ENCODE data around the gene RAN.
"Not testable (repeated sequence)": the region's sequence is repeated elsewhere in the genome, so short reads cannot be mapped to it uniquely, and the experiment has no call there.

The RAN gene

GRCh38 chr12:130878193-130879185 lies 6.6 kb downstream of the RAN start:
- DNase-seq, result no peak

GRCh38 chr12:130879212-130879686 lies 7.4 kb downstream of the RAN start:
- DNase-seq, result no peak

DNA sequence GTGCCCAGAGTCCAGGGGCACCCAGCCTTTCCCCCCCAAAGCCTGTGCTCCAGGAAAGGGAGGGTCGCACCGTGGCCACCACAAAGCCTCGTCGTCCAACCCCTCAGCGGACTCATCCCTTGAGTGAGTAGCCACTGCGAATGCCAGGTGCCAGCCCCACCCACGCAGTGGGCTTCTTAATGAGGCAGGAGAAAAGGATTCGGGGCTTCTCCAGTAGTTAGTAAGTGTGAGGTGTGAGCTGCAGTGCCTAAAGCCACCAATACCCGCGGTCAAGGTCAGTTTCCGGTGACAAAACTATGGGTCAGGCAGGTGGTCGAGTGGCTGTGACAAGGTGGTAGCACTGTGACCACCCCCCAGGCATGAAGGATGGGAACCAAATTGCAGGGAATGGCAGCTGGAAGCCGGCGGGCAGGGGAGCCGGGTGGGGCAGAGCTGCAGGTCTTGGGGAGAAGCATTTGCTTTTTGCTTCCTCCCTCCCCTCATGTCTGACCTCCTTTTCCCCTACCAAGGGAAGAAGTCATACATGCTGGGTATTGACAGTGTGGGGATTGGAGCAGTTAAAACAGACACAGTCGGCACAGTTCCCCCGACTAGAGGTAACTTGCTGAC lies 8.0 kb downstream of the RAN start:
- DNase-seq, result no peak

GRCh38 chr12:130880411-130880885 lies 8.6 kb downstream of the RAN start:
- DNase-seq, result no peak

DNA sequence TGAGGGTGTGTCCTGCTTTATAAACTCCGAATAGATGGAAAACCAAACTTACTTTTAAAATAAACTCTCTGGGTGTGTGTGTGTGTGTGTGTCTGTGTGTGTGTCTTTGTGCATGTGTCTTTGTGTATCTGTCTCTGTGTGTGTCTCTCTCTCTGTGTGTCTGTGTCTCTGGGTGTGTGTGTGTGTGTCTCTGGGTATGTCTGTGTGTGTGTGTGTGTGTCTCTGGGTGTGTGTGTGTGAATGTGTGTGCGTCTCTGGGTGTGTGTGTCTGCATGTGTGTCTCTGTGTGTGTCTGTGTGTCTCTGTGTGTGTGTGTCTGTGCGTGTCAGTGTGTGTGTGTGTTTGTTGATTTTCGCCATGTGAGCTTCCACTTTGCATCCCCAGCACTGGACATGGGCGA lies 9.2 kb downstream of the RAN start:
- DNase-seq, result no peak

DNA sequence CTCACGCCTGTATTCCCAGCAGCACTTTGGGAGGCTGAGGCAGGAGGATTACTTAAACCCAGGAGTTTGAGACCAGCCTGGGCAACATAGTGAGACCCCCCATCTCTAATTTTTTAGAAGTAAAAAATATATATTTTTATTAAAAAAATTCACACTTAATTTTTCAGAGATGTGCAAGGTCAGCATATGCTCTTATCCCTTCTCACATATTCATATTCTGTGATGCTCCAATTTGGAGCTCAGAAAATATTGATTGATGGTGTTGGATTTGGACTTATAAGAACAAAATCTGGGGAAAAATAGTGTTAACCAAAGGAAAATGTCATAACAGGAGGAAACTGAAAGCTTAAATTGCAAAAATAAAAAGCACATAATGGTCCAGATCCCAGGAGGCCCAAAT lies 9.7 kb downstream of the RAN start:
- no peak for DNase-seq

DNA sequence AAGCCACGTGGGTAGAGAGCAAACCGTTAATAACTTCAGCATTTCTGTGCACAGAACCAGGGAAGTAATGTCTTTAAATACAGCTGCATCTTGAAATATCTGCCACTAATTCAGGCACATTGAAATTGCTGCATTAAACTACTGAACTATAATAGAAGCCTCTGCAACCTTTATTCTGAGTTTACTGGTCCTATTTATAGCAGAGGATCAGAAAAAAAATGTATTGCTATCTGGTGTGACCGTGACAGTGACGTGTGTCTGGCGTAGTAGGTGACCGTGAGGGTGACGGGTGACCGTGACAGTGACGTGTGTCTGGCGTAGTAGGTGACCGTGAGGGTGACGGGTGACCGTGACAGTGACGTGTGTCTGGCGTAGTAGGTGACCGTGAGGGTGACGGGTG lies 15.3 kb downstream of the RAN start:
- not testable (repeated sequence) for DNase-seq

GRCh38 chr12:130904064-130904463 lies 32.2 kb downstream of the RAN start:
- DNase-seq, result no peak

DNA sequence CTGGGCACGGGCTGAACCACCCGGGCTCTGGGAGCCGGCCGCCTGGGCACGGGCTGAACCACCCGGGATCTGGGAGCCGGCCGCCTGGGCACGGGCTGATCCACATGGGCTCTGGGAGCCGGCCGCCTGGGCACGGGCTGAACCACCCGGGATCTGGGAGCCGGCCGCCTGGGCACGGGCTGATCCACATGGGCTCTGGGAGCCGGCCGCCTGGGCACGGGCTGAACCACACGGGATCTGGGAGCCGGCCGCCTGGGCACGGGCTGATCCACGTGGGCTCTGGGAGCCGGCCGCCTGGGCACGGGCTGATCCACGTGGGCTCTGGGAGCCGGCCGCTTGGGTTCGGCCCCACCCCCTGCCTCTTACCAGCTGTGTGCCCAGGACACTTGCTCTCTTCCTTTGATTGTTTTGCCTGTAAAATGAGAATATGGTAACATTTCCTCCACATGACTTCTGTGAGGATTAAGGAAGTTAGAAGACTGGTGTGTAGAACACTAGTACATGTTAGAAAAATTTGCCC lies 33.1 kb downstream of the RAN start:
- not testable (repeated sequence) for DNase-seq

- DNase-seq, result no peak
These were observed 37.2 kb downstream of the RAN start for GRCh38 chr12:130909111-130909510.

GRCh38 chr12:130911193-130911592 lies 39.3 kb downstream of the RAN start:
- no peak for DNase-seq

GRCh38 chr12:130911933-130912332 lies 40.1 kb downstream of the RAN start:
- no peak for DNase-seq

DNA sequence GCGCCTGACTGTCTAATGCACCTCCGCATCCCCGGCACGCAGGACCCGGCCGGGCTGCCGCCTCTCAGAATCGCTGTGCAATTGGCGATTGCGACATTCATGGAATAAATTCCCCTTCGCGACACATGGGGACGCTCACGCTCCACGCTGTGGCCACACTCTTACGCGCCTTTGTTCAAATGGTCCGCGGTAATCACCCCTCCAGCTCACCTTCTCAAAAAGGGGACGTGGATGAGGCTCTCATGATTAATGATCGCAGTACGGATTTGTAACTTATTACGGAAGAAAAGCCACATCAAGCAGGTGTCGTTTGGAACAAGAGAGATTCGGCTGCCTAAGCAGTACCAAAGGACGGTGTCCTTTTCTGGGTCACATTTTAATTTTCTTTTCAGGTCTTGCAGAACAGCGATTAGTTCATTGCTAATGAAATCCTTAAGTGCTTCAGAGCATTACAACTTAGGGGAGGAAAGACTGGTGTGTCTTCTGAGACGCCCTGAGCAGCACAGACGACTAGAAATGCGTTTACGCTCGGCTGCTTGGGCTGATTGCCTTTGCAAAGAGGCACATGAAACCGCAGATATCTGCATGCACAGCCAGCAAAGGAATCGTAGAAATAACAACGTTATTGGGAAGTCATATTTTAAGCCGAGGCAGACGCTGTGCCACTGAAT lies 44.5 kb downstream of the RAN start:
- DNase-seq, result no peak

- DNase-seq, result no peak
These were observed 45.7 kb downstream of the RAN start for GRCh38 chr12:130917607-130918006.

GRCh38 chr12:130919086-130919485 lies 47.2 kb downstream of the RAN start:
- DNase-seq, result no peak

- no peak for DNase-seq
These were observed 48.3 kb downstream of the RAN start for GRCh38 chr12:130920119-130920703.

- DNase-seq, result no peak
These were observed 49.0 kb downstream of the RAN start for GRCh38 chr12:130920723-130921381.

DNA sequence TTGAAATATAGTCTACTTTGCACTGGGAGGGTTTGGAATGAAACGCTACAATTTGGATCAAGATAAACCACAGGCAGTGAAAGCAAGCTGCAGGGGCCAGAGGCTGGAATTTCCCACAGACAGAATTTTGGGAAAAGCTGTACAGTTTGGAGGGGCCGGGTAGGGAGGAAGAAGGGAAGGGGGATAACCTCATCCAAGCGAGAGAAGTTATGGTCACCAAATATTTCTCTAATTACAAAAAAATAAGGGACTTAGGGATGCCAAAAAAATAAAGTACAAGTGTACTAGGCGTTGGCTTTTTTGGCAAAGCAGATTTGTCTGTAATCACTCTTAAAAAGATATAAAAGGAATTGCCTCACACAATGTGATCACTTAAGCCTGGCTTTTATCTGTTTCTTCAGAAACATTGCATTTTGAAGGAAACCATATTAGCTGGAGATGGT lies 50.7 kb downstream of the RAN start:
- no peak for DNase-seq

GRCh38 chr12:130924966-130925665 lies 53.2 kb downstream of the RAN start:
- DNase-seq, result no peak

GRCh38 chr12:130925666-130926015 lies 53.8 kb downstream of the RAN start:
- DNase-seq, result no peak

Measured in activated CD4-positive, alpha-beta T cell treated with anti-CD3 and anti-CD28 coated beads, Interleukin-2, amount 50 U/mL, for 4 hours (primary cell).